ENCODE measurements around the gene ULK1. TPM values are rescaled to one million over a fixed set of nuclear protein-coding genes. Genes with fewer than 3 reads are reported as not detected.

ULK1 gene
- total RNA-seq, 2 donors from 2014 or later: 23.2 to 40.6 TPM

GRCh38 chr12:131941116-131941986, 46.9 kb downstream of the ULK1 start:
- no peak for DNase-seq (ENCODE audit: low spot score)
- H3K36me3 ChIP-seq: peaks cover 19% of the 10 kb centered on the region

GRCh38 chr12:131941987-131942341, 47.5 kb downstream of the ULK1 start:
- no peaks in the 10 kb centered on the region for H3K27me3 ChIP-seq (replicated peaks; ENCODE audit: insufficient read depth)
- ATAC-seq (ENCODE audit: insufficient number of reproducible peaks, low FRiP score, low read depth): no peak
- TF ChIP-seq CTCF (IDR thresholded peaks at IDR 0.05): no peak
- H3K4me1 ChIP-seq (ENCODE audit: control insufficient read depth in 1 of 2, low read depth in 2 of 2): no peaks in the 10 kb centered on the region
- H3K27ac ChIP-seq: no peak overlapping the region
- H3K36me3 ChIP-seq: peaks cover 19% of the 10 kb centered on the region
- no peak for DNase-seq (ENCODE audit: low spot score)
- H3K9me3 ChIP-seq: no peaks in the 10 kb centered on the region
- H3K4me3 ChIP-seq: no peak overlapping the region

More at GRCh38 chr12:131941116-131941986, 46.9 kb downstream of the ULK1 start:
- TF ChIP-seq CTCF (IDR thresholded peaks at IDR 0.05): no peak
- Histone ChIP-seq H3K27me3 (replicated peaks; ENCODE audit: insufficient read depth) (no peaks in the 10 kb centered on the region), H3K9me3 (no peaks in the 10 kb centered on the region), H3K4me3 (no peak overlapping the region), H3K4me1 (ENCODE audit: control insufficient read depth in 1 of 2, low read depth in 2 of 2) (no peaks in the 10 kb centered on the region), H3K27ac (no peak overlapping the region)
- ATAC-seq (ENCODE audit: insufficient number of reproducible peaks, low FRiP score, low read depth): no peak

GRCh38 chr12:131942671-131943070, 48.2 kb downstream of the ULK1 start:
- H3K9me3 ChIP-seq: no peaks in the 10 kb centered on the region

DNA sequence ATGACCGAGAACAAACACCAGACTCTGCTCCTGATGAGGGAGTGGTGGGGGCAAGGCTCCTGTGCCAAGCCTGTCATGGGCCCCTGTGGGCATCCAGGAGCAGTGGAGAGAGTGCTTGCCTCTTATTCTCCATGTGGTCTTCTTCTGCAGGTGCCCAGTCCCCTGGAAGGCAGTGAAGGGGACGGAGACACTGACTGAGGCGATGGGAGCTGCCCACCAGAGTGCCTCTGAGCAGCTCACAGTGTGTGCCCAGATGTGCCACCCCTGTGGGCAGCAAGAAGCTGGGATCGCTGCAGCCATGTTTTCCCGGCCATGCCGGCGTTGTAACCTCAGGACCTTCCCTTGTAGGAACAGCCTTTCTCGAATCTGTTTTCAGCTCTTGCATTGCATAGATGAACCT, 49.0 kb downstream of the ULK1 start:
- DNase-seq (ENCODE audit: low spot score) (no peak), ATAC-seq (ENCODE audit: insufficient number of reproducible peaks, low FRiP score, low read depth) (no peak)
- Histone ChIP-seq H3K27ac (no peak overlapping the region), H3K27me3 (replicated peaks; ENCODE audit: insufficient read depth) (no peaks in the 10 kb centered on the region), H3K4me1 (ENCODE audit: control insufficient read depth in 1 of 2, low read depth in 2 of 2) (peaks cover 0 to 2% of the 10 kb centered on the region in 2 donors), H3K4me3 (no peak overlapping the region), H3K36me3 (peaks cover 19% of the 10 kb centered on the region), H3K9me3 (no peaks in the 10 kb centered on the region)
- TF ChIP-seq CTCF (IDR thresholded peaks at IDR 0.05): no peak

More at GRCh38 chr12:131942671-131943070, 48.2 kb downstream of the ULK1 start:
- DNase-seq (ENCODE audit: low spot score): no peak
- no peak for TF ChIP-seq CTCF (IDR thresholded peaks at IDR 0.05)
- no peaks in the 10 kb centered on the region for H3K4me1 ChIP-seq (ENCODE audit: control insufficient read depth in 1 of 2, low read depth in 2 of 2)
- no peak overlapping the region for H3K4me3 ChIP-seq
- no peaks in the 10 kb centered on the region for H3K27me3 ChIP-seq (replicated peaks; ENCODE audit: insufficient read depth)
- peaks cover 19% of the 10 kb centered on the region for H3K36me3 ChIP-seq
- H3K27ac ChIP-seq: no peak overlapping the region
- ATAC-seq (ENCODE audit: insufficient number of reproducible peaks, low FRiP score, low read depth): no peak

- no peak for TF ChIP-seq CTCF (IDR thresholded peaks at IDR 0.05)
- Histone ChIP-seq H3K27me3 (replicated peaks; ENCODE audit: insufficient read depth) (no peaks in the 10 kb centered on the region), H3K36me3 (peaks cover 17% of the 10 kb centered on the region), H3K4me3 (no peak overlapping the region), H3K9me3 (no peaks in the 10 kb centered on the region), H3K4me1 (ENCODE audit: control insufficient read depth in 1 of 2, low read depth in 2 of 2) (peaks cover 1 to 6% of the 10 kb centered on the region in 2 donors), H3K27ac (no peak overlapping the region)
- ATAC-seq (ENCODE audit: insufficient number of reproducible peaks, low FRiP score, low read depth) (no peak), DNase-seq (ENCODE audit: low spot score) (no peak)
These were observed 49.5 kb downstream of the ULK1 start for GRCh38 chr12:131943876-131944275.

Measured in thoracic aorta (tissue), 2 donors.